ENCODE data around the gene CERS3.

The CERS3 gene

GRCh38 chr15:100516643-100517512 is 11.9 kb downstream of the CERS3 start:
- no peaks in the 10 kb centered on the region for H3K9me3 ChIP-seq (ENCODE audit: control insufficient read depth, low read length)
- H3K4me3 ChIP-seq (ENCODE audit: insufficient read depth, low read depth, low read length, poor library complexity, severe bottlenecking) = no peak overlapping the region
- peaks cover 14% of the 10 kb centered on the region for H3K4me1 ChIP-seq (ENCODE audit: control insufficient read depth, insufficient read depth, low read length, poor library complexity, severe bottlenecking)
- DNase-seq = no peak
- no peak overlapping the region for H3K27ac ChIP-seq (ENCODE audit: insufficient read depth, low read length, poor library complexity, severe bottlenecking)
- no peaks in the 10 kb centered on the region for H3K27me3 ChIP-seq (replicated peaks; ENCODE audit: control insufficient read depth, insufficient read depth, low read length, poor library complexity, severe bottlenecking)
- H3K36me3 ChIP-seq (ENCODE audit: control insufficient read depth, insufficient read depth, low read length) = no peaks in the 10 kb centered on the region

- no peaks in the 10 kb centered on the region for H3K27me3 ChIP-seq (replicated peaks; ENCODE audit: control insufficient read depth, insufficient read depth, low read length, poor library complexity, severe bottlenecking)
- no peak overlapping the region for H3K4me3 ChIP-seq (ENCODE audit: insufficient read depth, low read depth, low read length, poor library complexity, severe bottlenecking)
- no peak for DNase-seq
- H3K27ac ChIP-seq (ENCODE audit: insufficient read depth, low read length, poor library complexity, severe bottlenecking) = no peak overlapping the region
- H3K4me1 ChIP-seq (ENCODE audit: control insufficient read depth, insufficient read depth, low read length, poor library complexity, severe bottlenecking) = peaks cover 10% of the 10 kb centered on the region
- no peaks in the 10 kb centered on the region for H3K9me3 ChIP-seq (ENCODE audit: control insufficient read depth, low read length)
- H3K36me3 ChIP-seq (ENCODE audit: control insufficient read depth, insufficient read depth, low read length) = no peaks in the 10 kb centered on the region
These were observed 13.0 kb downstream of the CERS3 start for GRCh38 chr15:100515758-100516157.

GRCh38 chr15:100508641-100509300 is 20.0 kb downstream of the CERS3 start:
- Histone ChIP-seq H3K9me3 (ENCODE audit: control insufficient read depth, low read length) (no peaks in the 10 kb centered on the region), H3K4me1 (ENCODE audit: control insufficient read depth, insufficient read depth, low read length, poor library complexity, severe bottlenecking) (no peaks in the 10 kb centered on the region), H3K27ac (ENCODE audit: insufficient read depth, low read length, poor library complexity, severe bottlenecking) (no peak overlapping the region), H3K36me3 (ENCODE audit: control insufficient read depth, insufficient read depth, low read length) (no peaks in the 10 kb centered on the region), H3K27me3 (replicated peaks; ENCODE audit: control insufficient read depth, insufficient read depth, low read length, poor library complexity, severe bottlenecking) (no peaks in the 10 kb centered on the region), H3K4me3 (ENCODE audit: insufficient read depth, low read depth, low read length, poor library complexity, severe bottlenecking) (no peak overlapping the region)
- DNase-seq = no peak

GRCh38 chr15:100502651-100503050 is 26.1 kb downstream of the CERS3 start:
- Histone ChIP-seq H3K27ac (ENCODE audit: insufficient read depth, low read length, poor library complexity, severe bottlenecking) (no peak overlapping the region), H3K9me3 (ENCODE audit: control insufficient read depth, low read length) (no peaks in the 10 kb centered on the region), H3K36me3 (ENCODE audit: control insufficient read depth, insufficient read depth, low read length) (no peaks in the 10 kb centered on the region), H3K4me3 (ENCODE audit: insufficient read depth, low read depth, low read length, poor library complexity, severe bottlenecking) (no peak overlapping the region), H3K27me3 (replicated peaks; ENCODE audit: control insufficient read depth, insufficient read depth, low read length, poor library complexity, severe bottlenecking) (no peaks in the 10 kb centered on the region), H3K4me1 (ENCODE audit: control insufficient read depth, insufficient read depth, low read length, poor library complexity, severe bottlenecking) (no peaks in the 10 kb centered on the region)
- DNase-seq = no peak

- Histone ChIP-seq H3K27ac (ENCODE audit: insufficient read depth, low read length, poor library complexity, severe bottlenecking) (no peak overlapping the region), H3K27me3 (replicated peaks; ENCODE audit: control insufficient read depth, insufficient read depth, low read length, poor library complexity, severe bottlenecking) (no peaks in the 10 kb centered on the region), H3K9me3 (ENCODE audit: control insufficient read depth, low read length) (no peaks in the 10 kb centered on the region), H3K4me3 (ENCODE audit: insufficient read depth, low read depth, low read length, poor library complexity, severe bottlenecking) (no peak overlapping the region), H3K36me3 (ENCODE audit: control insufficient read depth, insufficient read depth, low read length) (no peaks in the 10 kb centered on the region), H3K4me1 (ENCODE audit: control insufficient read depth, insufficient read depth, low read length, poor library complexity, severe bottlenecking) (no peaks in the 10 kb centered on the region)
- DNase-seq = no peak
These were observed 27.6 kb downstream of the CERS3 start for GRCh38 chr15:100501117-100501516.

GRCh38 chr15:100500226-100500990 is 28.3 kb downstream of the CERS3 start:
- Histone ChIP-seq H3K4me1 (ENCODE audit: control insufficient read depth, insufficient read depth, low read length, poor library complexity, severe bottlenecking) (no peaks in the 10 kb centered on the region), H3K27me3 (replicated peaks; ENCODE audit: control insufficient read depth, insufficient read depth, low read length, poor library complexity, severe bottlenecking) (no peaks in the 10 kb centered on the region), H3K9me3 (ENCODE audit: control insufficient read depth, low read length) (no peaks in the 10 kb centered on the region), H3K36me3 (ENCODE audit: control insufficient read depth, insufficient read depth, low read length) (no peaks in the 10 kb centered on the region), H3K4me3 (ENCODE audit: insufficient read depth, low read depth, low read length, poor library complexity, severe bottlenecking) (no peak overlapping the region), H3K27ac (ENCODE audit: insufficient read depth, low read length, poor library complexity, severe bottlenecking) (no peak overlapping the region)
- DNase-seq = no peak

GRCh38 chr15:100495861-100496260 is 32.9 kb downstream of the CERS3 start:
- H3K4me1 ChIP-seq (ENCODE audit: control insufficient read depth, insufficient read depth, low read length, poor library complexity, severe bottlenecking) = no peaks in the 10 kb centered on the region
- no peak for DNase-seq
- no peaks in the 10 kb centered on the region for H3K27me3 ChIP-seq (replicated peaks; ENCODE audit: control insufficient read depth, insufficient read depth, low read length, poor library complexity, severe bottlenecking)
- H3K4me3 ChIP-seq (ENCODE audit: insufficient read depth, low read depth, low read length, poor library complexity, severe bottlenecking) = no peak overlapping the region
- H3K27ac ChIP-seq (ENCODE audit: insufficient read depth, low read length, poor library complexity, severe bottlenecking) = no peak overlapping the region
- H3K36me3 ChIP-seq (ENCODE audit: control insufficient read depth, insufficient read depth, low read length) = no peaks in the 10 kb centered on the region
- H3K9me3 ChIP-seq (ENCODE audit: control insufficient read depth, low read length) = no peaks in the 10 kb centered on the region

- no peak for DNase-seq
- H3K27ac ChIP-seq (ENCODE audit: insufficient read depth, low read length, poor library complexity, severe bottlenecking) = no peak overlapping the region
- no peaks in the 10 kb centered on the region for H3K27me3 ChIP-seq (replicated peaks; ENCODE audit: control insufficient read depth, insufficient read depth, low read length, poor library complexity, severe bottlenecking)
- no peaks in the 10 kb centered on the region for H3K4me1 ChIP-seq (ENCODE audit: control insufficient read depth, insufficient read depth, low read length, poor library complexity, severe bottlenecking)
- H3K9me3 ChIP-seq (ENCODE audit: control insufficient read depth, low read length) = no peaks in the 10 kb centered on the region
- H3K36me3 ChIP-seq (ENCODE audit: control insufficient read depth, insufficient read depth, low read length) = no peaks in the 10 kb centered on the region
- H3K4me3 ChIP-seq (ENCODE audit: insufficient read depth, low read depth, low read length, poor library complexity, severe bottlenecking) = no peak overlapping the region
These were observed 35.5 kb downstream of the CERS3 start for GRCh38 chr15:100493213-100493612.

- no peak for DNase-seq
These were observed 44.3 kb downstream of the CERS3 start for GRCh38 chr15:100484443-100484842.

GRCh38 chr15:100483370-100483769 is 45.4 kb downstream of the CERS3 start:
- Histone ChIP-seq H3K27ac (ENCODE audit: insufficient read depth, low read length, poor library complexity, severe bottlenecking) (no peak overlapping the region), H3K36me3 (ENCODE audit: control insufficient read depth, insufficient read depth, low read length) (no peaks in the 10 kb centered on the region), H3K4me3 (ENCODE audit: insufficient read depth, low read depth, low read length, poor library complexity, severe bottlenecking) (no peak overlapping the region), H3K4me1 (ENCODE audit: control insufficient read depth, insufficient read depth, low read length, poor library complexity, severe bottlenecking) (no peaks in the 10 kb centered on the region), H3K9me3 (ENCODE audit: control insufficient read depth, low read length) (no peaks in the 10 kb centered on the region), H3K27me3 (replicated peaks; ENCODE audit: control insufficient read depth, insufficient read depth, low read length, poor library complexity, severe bottlenecking) (no peaks in the 10 kb centered on the region)
- no peak for DNase-seq

More at GRCh38 chr15:100484443-100484842, 44.3 kb downstream of the CERS3 start:
- no peak overlapping the region for H3K27ac ChIP-seq (ENCODE audit: insufficient read depth, low read length, poor library complexity, severe bottlenecking)
- no peaks in the 10 kb centered on the region for H3K9me3 ChIP-seq (ENCODE audit: control insufficient read depth, low read length)
- H3K4me3 ChIP-seq (ENCODE audit: insufficient read depth, low read depth, low read length, poor library complexity, severe bottlenecking) = no peak overlapping the region
- H3K27me3 ChIP-seq (replicated peaks; ENCODE audit: control insufficient read depth, insufficient read depth, low read length, poor library complexity, severe bottlenecking) = no peaks in the 10 kb centered on the region
- no peaks in the 10 kb centered on the region for H3K4me1 ChIP-seq (ENCODE audit: control insufficient read depth, insufficient read depth, low read length, poor library complexity, severe bottlenecking)
- no peaks in the 10 kb centered on the region for H3K36me3 ChIP-seq (ENCODE audit: control insufficient read depth, insufficient read depth, low read length)
